A549 (cell line): Measurements from ENCODE around the gene ZNF200.

Source experiments
- CEBPB ChIP-seq, 2 experiments: fragments of >200 bp in 1 of 2; sonication (Bioruptor Twin) in 1 of 2; formaldehyde crosslinking in 1 of 2; IDR thresholded peaks; 2 replicates each; pipeline ENCODE4 v1.6.1; 2012 to 2016
- CHD2 ChIP-seq: fragments of 150-350 bp; IDR thresholded peaks from 2 replicates; pipeline ENCODE4 v1.6.1; 2014; ENCODE audit warnings: low read length; ENCODE audit not compliant: partially characterized antibody
- CTCF ChIP-seq: fragments of >200 bp; sonication (Bioruptor Twin); formaldehyde crosslinking; IDR thresholded peaks from 3 replicates; pipeline ENCODE4 v1.5.1; 2016
- JUNB ChIP-seq: fragments of >200 bp; sonication (Bioruptor Twin); formaldehyde crosslinking; IDR thresholded peaks from 2 replicates; pipeline ENCODE4 v1.6.1; 2016
- POLR2A ChIP-seq: IDR thresholded peaks from 2 replicates; pipeline ENCODE4 v1.6.1; 2012; ENCODE audit warnings: mild to moderate bottlenecking, low read length
- REST ChIP-seq: fragments of 200-600 bp; sonication (generic); IDR thresholded peaks from 2 replicates; pipeline ENCODE4 v1.6.1; 2016; ENCODE audit warnings: antibody characterized with exemption, mild to moderate bottlenecking, moderate library complexity
- RFX5 ChIP-seq: fragments of 450-650 bp; IDR thresholded peaks from 2 replicates; pipeline ENCODE4 v1.7.1; 2014; ENCODE audit warnings: antibody characterized with exemption, mild to moderate bottlenecking, moderate library complexity

GRCh38 chr16:3248596-3248995 lies 13.6 kb upstream of the ZNF200 start:
- TF ChIP-seq CHD2 (no peak), JUNB (no peak), POLR2A (no peak), CEBPB (IDR thresholded peaks at IDR 0.05) (no peak), REST (no peak), RFX5 (no peak), CTCF (no peak)
